ENCODE data around the gene WNT4.

DNA sequence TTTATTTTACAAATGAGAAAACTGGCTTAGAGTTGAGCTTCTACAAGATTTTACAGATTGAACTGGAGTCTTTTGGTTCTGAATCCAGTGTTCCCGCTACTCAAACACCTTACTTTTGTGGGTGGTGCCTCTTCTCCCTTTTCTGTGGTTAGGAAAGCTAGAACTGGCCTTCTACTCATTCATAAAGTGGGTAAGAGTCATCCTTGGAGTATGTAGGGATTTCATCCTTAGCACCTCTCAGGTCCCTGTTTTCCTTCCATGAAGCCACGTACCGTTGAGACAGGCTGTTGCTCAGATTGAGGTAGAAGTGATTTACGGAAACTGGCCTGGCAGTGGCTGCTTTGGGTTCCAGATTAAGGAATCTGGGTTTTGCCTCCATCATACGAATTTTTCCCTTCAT lies 35.8 kb downstream of the WNT4 start:
- TF ChIP-seq CTCF (IDR thresholded peaks at IDR 0.05) (no peak), POLR2A (IDR thresholded peaks at IDR 0.05) (no peak)

Data from upper lobe of left lung (tissue), 4 donors.